Duodenal mucosa (tissue), 2 donors: Measurements from ENCODE around the gene LAMP5.

Experiments
- H3K27ac ChIP-seq: one replicate; pipeline ENCODE4 v1.7.0; 2013; ENCODE audit warnings: low read depth, low read length
- H3K27me3 ChIP-seq, 2 donors: one replicate each; pipeline ENCODE4 v1.7.0; 2013; ENCODE audit warnings: low read length in 2 of 2, control low read depth in 1 of 2; ENCODE audit not compliant: insufficient read depth in 2 of 2, control insufficient read depth in 1 of 2
- H3K36me3 ChIP-seq, 2 donors: one replicate each; pipeline ENCODE4 v1.7.0; 2013; ENCODE audit warnings: low read length in 2 of 2, control low read depth in 1 of 2; ENCODE audit not compliant: insufficient read depth in 2 of 2, control insufficient read depth in 1 of 2
- H3K4me1 ChIP-seq, 2 donors: one replicate each; pipeline ENCODE4 v1.7.0; 2013; ENCODE audit warnings: low read length in 2 of 2, control low read depth in 1 of 2; ENCODE audit not compliant: insufficient read depth in 2 of 2, control insufficient read depth in 1 of 2
- H3K4me3 ChIP-seq, 2 donors: one replicate each; pipeline ENCODE4 v1.7.0; 2013; ENCODE audit warnings: low read length in 2 of 2, low read depth in 1 of 2
- H3K9ac ChIP-seq, 2 donors: one replicate each; pipeline ENCODE4 v1.7.0; 2013; ENCODE audit warnings: low read length in 2 of 2, low read depth in 1 of 2
- H3K9me3 ChIP-seq, 2 donors: one replicate each; pipeline ENCODE4 v1.7.0; 2013; ENCODE audit warnings: low read length in 2 of 2, control low read depth in 1 of 2; ENCODE audit not compliant: control insufficient read depth in 1 of 2

The LAMP5 gene

DNA sequence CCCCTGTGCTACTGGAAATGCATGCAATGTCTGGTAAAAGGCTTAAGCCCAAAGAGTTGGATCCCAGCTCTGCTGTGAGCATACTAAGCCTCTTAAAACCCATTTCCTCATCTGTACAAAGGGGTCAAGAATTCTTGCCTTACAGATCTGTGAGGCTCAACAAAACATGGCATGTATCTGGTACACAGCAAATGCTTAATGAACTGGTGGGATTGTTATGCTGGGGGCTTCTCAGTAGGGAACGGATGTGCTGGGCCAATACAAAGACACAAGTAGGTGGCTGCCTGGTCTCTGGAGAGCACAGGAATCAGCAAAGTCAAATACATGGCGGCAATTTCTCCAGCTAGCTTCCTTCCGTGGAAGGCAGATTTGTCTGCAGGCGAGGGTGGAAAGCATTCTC, 62.3 kb downstream of the LAMP5 start:
- H3K4me1 ChIP-seq: no peaks in the 10 kb centered on the region
- no peaks in the 10 kb centered on the region for H3K36me3 ChIP-seq
- no peak overlapping the region for H3K27ac ChIP-seq
- no peak overlapping the region for H3K4me3 ChIP-seq
- H3K9ac ChIP-seq: no peak overlapping the region
- H3K9me3 ChIP-seq: no peaks in the 10 kb centered on the region
- peaks cover 5 to 8% of the 10 kb centered on the region in 2 donors for H3K27me3 ChIP-seq

GRCh38 chr20:9577397-9577796, 63.0 kb downstream of the LAMP5 start:
- no peak overlapping the region for H3K27ac ChIP-seq
- H3K9ac ChIP-seq: no peak overlapping the region
- H3K4me1 ChIP-seq: no peaks in the 10 kb centered on the region
- H3K36me3 ChIP-seq: no peaks in the 10 kb centered on the region
- peaks cover 5 to 8% of the 10 kb centered on the region in 2 donors for H3K27me3 ChIP-seq
- no peaks in the 10 kb centered on the region for H3K9me3 ChIP-seq
- H3K4me3 ChIP-seq: no peak overlapping the region

DNA sequence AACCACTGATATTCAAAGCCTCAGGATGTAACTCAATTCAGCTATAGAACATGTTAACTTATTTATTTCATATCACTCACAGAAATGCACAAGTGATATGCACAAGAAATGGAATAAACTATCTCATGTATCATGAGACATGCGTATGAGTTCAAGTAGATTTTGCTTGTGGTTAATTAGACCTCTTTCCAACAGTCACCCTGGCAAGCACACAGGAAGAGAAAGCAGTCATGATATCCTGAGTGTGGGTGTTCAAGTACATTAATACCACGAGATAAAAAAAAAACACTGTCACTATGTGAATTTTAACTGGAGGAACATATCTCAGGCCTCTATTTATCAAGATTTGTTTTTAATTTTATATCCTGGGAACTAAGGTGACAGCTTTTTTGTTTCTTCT, 64.2 kb downstream of the LAMP5 start:
- Histone ChIP-seq H3K4me3 (no peak overlapping the region), H3K9me3 (no peaks in the 10 kb centered on the region), H3K27me3 (peaks cover 4 to 5% of the 10 kb centered on the region in 2 donors), H3K36me3 (no peaks in the 10 kb centered on the region), H3K27ac (no peak overlapping the region), H3K9ac (no peak overlapping the region), H3K4me1 (no peaks in the 10 kb centered on the region)
